ENCODE data around the gene PDE2A. TPM values are rescaled to one million over a fixed set of nuclear protein-coding genes. Genes with fewer than 3 reads are reported as not detected.

Gene PDE2A
- total and polyA plus RNA-seq, 7 donors = 6.0 to 20.1 (median 8.8) TPM

DNA sequence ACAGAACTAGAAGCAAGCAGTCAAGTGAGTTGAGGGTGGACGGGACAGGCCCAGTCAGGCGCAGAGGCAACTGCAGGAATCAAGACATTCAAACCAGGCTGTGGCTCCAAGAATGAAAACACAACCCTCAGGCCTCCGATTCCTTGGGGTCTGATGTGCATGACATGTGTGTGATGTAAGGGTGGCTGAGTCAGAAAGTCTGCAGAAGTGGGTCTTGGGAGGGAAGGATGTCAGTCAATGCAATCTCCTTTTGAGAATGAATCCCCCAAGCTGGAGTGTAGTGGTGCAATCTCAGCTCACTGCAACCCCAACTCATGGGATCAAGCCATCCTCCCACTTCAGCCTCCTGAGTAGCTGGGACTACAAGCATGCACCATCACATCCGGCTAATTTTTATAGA is 15.9 kb upstream of the PDE2A start:
- Histone ChIP-seq H3K27ac (no peak overlapping the region), H3K4me1 (no peaks in the 10 kb centered on the region), H3K36me3 (ENCODE audit: insufficient read depth in 1 of 2, low read depth in 1 of 2) (peaks cover 8 to 85% of the 10 kb centered on the region in 2 donors), H3K27me3 (ENCODE audit: insufficient read depth in 3 of 3, low read length in 2 of 3) (no peaks in the 10 kb centered on the region), H3K4me3 (no peak overlapping the region), H3K9me3 (no peaks in the 10 kb centered on the region)
- no peak for DNase-seq
- no peak for ATAC-seq
- TF ChIP-seq, protein P1, sequence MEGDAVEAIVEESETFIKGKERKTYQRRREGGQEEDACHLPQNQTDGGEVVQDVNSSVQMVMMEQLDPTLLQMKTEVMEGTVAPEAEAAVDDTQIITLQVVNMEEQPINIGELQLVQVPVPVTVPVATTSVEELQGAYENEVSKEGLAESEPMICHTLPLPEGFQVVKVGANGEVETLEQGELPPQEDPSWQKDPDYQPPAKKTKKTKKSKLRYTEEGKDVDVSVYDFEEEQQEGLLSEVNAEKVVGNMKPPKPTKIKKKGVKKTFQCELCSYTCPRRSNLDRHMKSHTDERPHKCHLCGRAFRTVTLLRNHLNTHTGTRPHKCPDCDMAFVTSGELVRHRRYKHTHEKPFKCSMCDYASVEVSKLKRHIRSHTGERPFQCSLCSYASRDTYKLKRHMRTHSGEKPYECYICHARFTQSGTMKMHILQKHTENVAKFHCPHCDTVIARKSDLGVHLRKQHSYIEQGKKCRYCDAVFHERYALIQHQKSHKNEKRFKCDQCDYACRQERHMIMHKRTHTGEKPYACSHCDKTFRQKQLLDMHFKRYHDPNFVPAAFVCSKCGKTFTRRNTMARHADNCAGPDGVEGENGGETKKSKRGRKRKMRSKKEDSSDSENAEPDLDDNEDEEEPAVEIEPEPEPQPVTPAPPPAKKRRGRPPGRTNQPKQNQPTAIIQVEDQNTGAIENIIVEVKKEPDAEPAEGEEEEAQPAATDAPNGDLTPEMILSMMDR (IDR thresholded peaks at IDR 0.05) = no peak
- WGBS, 3 donors = 89 to 92% (median 91%) methylated on average over 4 of the region's 4 CpGs
- intact Hi-C loops (cut with DNase I) = no loop called here

DNA sequence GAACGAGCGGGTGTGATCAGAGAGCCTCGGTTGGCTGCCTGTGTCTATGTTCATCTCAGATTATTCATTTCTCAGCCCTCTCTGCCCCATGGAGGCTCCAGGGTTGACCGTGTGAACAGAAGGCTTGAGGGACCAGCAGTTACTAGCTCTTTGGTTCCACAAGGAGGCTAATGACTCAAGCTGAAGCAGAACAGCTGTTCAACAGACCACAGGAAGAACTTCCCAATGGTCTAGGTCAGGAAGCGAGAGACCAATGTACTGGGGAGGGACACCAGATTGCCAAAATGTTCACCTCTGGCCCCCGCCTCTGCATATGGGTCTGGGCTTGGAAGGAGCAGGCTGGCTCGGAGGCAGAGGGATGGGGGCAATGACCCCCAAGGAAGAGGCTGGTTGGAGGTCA is 14.7 kb upstream of the PDE2A start:
- no peaks in the 10 kb centered on the region for H3K9me3 ChIP-seq
- TF ChIP-seq, protein P1 (IDR thresholded peaks at IDR 0.05) = no peak
- H3K27me3 ChIP-seq (ENCODE audit: insufficient read depth in 3 of 3, low read length in 2 of 3) = no peaks in the 10 kb centered on the region
- intact Hi-C loops (cut with DNase I) = loop anchor here in 1 of 2 donors (10.0 kb wide), 1 partner anchor 214 kb away; no protein-coding TSS in a partner anchor
- ATAC-seq (no peak), DNase-seq (no peak)
- no peak overlapping the region for H3K27ac ChIP-seq
- peaks cover 9% of the 10 kb centered on the region for H3K4me1 ChIP-seq
- H3K36me3 ChIP-seq (ENCODE audit: insufficient read depth in 1 of 2, low read depth in 1 of 2) = peaks cover 8 to 74% of the 10 kb centered on the region in 2 donors
- no peak overlapping the region for H3K4me3 ChIP-seq
- WGBS, 3 donors = 88 to 92% (median 92%) methylated on average over 6 to 7 of the region's 7 CpGs

DNA sequence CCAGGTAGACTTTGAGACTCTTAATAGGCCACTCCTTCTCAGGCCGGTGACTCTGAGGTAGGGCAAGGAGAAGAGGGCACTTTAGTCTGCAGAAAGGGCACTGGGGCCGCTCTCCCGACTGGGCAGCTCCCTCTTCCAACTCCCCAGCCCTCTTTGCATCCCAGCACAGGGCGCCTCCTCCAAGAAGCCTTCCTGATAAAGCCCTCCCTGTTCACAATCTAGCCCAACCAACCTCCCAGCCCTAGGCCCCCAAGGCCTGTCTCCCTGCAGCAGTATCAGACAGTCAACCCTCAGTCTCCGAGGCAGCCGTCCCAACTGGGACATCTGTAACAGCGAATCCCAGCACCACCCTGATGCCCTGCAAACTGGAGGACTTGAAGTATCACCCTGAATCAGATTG is 14.3 kb upstream of the PDE2A start:
- ATAC-seq = no peak
- Histone ChIP-seq H3K27me3 (ENCODE audit: insufficient read depth in 3 of 3, low read length in 2 of 3) (no peaks in the 10 kb centered on the region), H3K4me1 (peaks cover 9% of the 10 kb centered on the region), H3K4me3 (no peak overlapping the region), H3K27ac (no peak overlapping the region), H3K9me3 (no peaks in the 10 kb centered on the region), H3K36me3 (ENCODE audit: insufficient read depth in 1 of 2, low read depth in 1 of 2) (peaks cover 8 to 70% of the 10 kb centered on the region in 2 donors)
- intact Hi-C loops (cut with DNase I) = loop anchor here in 1 of 2 donors (10.0 kb wide), 1 partner anchor 214 kb away; no protein-coding TSS in a partner anchor
- DNase-seq = no peak
- TF ChIP-seq, protein P1 (IDR thresholded peaks at IDR 0.05) = no peak
- 95 to 97% (median 95%) methylated on average over 7 of the region's 7 CpGs for WGBS, 3 donors

DNA sequence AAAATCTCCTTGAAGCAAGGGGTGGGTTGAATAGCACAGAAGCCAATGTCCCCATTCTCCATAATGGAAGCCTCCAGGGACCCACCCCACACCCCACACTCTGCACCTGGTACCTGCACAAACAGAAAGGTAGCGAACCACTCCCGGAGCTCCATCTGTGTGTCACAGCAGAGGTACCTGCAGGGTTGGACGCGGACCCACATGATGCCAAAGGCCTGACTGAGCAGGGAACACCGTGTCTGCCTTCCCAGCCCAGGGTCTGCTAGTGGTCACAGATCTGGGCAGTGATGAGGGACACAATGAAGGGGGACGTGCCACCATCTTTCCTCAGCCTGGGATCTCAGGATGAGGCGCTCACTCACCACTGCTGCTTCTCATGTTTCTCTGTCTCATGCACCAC is 13.1 kb upstream of the PDE2A start:
- DNase-seq = no peak
- Histone ChIP-seq H3K27me3 (ENCODE audit: insufficient read depth in 3 of 3, low read length in 2 of 3) (no peaks in the 10 kb centered on the region), H3K4me3 (no peak overlapping the region), H3K36me3 (ENCODE audit: insufficient read depth in 1 of 2, low read depth in 1 of 2) (peaks cover 3 to 58% of the 10 kb centered on the region in 2 donors), H3K27ac (no peak overlapping the region), H3K9me3 (no peaks in the 10 kb centered on the region), H3K4me1 (peaks cover 9% of the 10 kb centered on the region)
- TF ChIP-seq, protein P1 (IDR thresholded peaks at IDR 0.05) = no peak
- intact Hi-C loops (cut with DNase I) = loop anchor here in 1 of 2 donors (10.0 kb wide), 1 partner anchor 213 kb away; no protein-coding TSS in a partner anchor
- 90 to 93% (median 91%) methylated on average over 7 of the region's 7 CpGs for WGBS, 3 donors
- no peak for ATAC-seq

Measured in psoas muscle (tissue), 8 donors.